ENCODE data around the gene NHSL2. TPM values are rescaled to one million over a fixed set of nuclear protein-coding genes. Genes with fewer than 3 reads are reported as not detected.

NHSL2 gene
- total and polyA plus RNA-seq, 2 of the 13 experiments (the other 11 are each of a cell fraction or from before 2014, with no cell fraction given) = not detected

GRCh38 chrX:72018277-72019112, 107.8 kb downstream of the NHSL2 start (continued):
- no peak for TF ChIP-seq ARID3A (IDR thresholded peaks at IDR 0.05; ENCODE audit: low read depth, low read length)
- no peak for TF ChIP-seq ZFYVE20 (CRISPR knock-in tag; IDR thresholded peaks at IDR 0.05; ENCODE audit: borderline replicate concordance, low read depth)
- no peak for TF ChIP-seq ZNF362 (CRISPR knock-in tag; IDR thresholded peaks at IDR 0.05; ENCODE audit: borderline replicate concordance)
- TF ChIP-seq GATA4 (IDR thresholded peaks at IDR 0.05; ENCODE audit: borderline replicate concordance, low read depth) = no peak
- no peak for TF ChIP-seq ARHGAP35 (CRISPR knock-in tag; IDR thresholded peaks at IDR 0.05; ENCODE audit: borderline replicate concordance)
- TF ChIP-seq ZBTB2 (CRISPR knock-in tag; IDR thresholded peaks at IDR 0.05; ENCODE audit: low read depth) = peak; percentile 60; the same call in 1 of the 2 replicates
- 0 out of 2 replicates have a peak, but pooled peaks have one; percentile 32 for TF ChIP-seq ZNF800 (CRISPR knock-in tag; IDR thresholded peaks at IDR 0.05)
- no peak for TF ChIP-seq SNAI1 (CRISPR knock-in tag; IDR thresholded peaks at IDR 0.05; ENCODE audit: borderline replicate concordance)
- TF ChIP-seq ARID4A (CRISPR knock-in tag; IDR thresholded peaks at IDR 0.05; ENCODE audit: borderline replicate concordance) = no peak; the same call in 1 of the 2 replicates
- TF ChIP-seq RAD21 (CRISPR knock-in tag; IDR thresholded peaks at IDR 0.05) = peak; percentile 48
- peak; percentile 84 for TF ChIP-seq NR0B2 (CRISPR knock-in tag; IDR thresholded peaks at IDR 0.05)
- TF ChIP-seq ZNF282 (IDR thresholded peaks at IDR 0.05; ENCODE audit: partially characterized antibody) = no peak
- TF ChIP-seq TOPORS (CRISPR knock-in tag; IDR thresholded peaks at IDR 0.05) = 0 out of 2 replicates have a peak, but pooled peaks have one; percentile 39
- no peak for TF ChIP-seq THAP7 (CRISPR knock-in tag; IDR thresholded peaks at IDR 0.05)

Data from HepG2 (cell line).